Daoy (cell line): Measurements from ENCODE around the gene ZNF202. TPM values are rescaled to one million over a fixed set of nuclear protein-coding genes. Genes with fewer than 3 reads are reported as not detected.

Experiments
- DNase-seq: peaks from one replicate; pipeline ENCODE4 v3.0.0-alpha.2; 2015; ENCODE audit warnings: low read depth
- total RNA-seq: library from RNA; depleted of rRNA; stranded (reverse); fragments of >200 nt; shearing (Covaris generic); gene quantifications from 2 replicates; pipeline ENCODE4 v1.2.3, GENCODE V29; 2014; rRNA removed

ZNF202 gene
- total RNA-seq, 1 experiment from 2014 or later = 4.4 TPM

DNA sequence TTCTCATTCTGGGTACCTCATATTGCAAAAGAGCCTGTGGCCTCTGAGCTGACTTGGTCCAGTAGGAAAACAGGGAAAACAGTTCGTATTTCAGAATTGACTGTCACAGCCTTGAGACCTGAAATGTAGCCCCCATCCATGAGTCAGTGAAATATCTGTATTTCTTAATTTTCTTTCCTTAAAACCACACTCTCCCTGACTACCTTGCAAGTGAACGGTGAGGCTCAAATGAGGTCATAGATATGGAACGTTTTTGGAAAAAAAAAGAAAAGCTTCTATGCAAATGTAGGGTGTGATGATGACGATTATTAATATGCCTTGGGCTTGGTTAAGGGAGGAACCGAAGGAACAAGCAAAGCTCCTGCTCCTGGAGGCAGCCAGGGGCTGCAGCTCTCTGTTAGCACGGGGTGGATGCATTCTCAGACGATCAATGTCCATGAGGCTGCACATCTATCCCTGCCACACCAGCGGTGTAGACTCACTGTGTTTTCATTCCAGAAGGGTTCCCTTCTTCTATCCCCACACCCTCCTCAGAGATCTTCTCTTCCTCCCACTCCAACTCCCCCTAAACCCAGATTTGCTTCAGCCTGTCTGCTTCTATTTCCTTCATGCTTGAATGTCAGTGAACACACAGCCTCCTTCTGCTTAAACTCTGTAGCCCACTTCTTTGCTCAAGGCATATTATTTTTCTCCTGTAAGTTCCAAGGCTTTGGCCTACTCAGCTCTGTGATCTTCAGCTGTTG is 57.9 kb downstream of the ZNF202 start:
- DNase-seq = no peak

DNA sequence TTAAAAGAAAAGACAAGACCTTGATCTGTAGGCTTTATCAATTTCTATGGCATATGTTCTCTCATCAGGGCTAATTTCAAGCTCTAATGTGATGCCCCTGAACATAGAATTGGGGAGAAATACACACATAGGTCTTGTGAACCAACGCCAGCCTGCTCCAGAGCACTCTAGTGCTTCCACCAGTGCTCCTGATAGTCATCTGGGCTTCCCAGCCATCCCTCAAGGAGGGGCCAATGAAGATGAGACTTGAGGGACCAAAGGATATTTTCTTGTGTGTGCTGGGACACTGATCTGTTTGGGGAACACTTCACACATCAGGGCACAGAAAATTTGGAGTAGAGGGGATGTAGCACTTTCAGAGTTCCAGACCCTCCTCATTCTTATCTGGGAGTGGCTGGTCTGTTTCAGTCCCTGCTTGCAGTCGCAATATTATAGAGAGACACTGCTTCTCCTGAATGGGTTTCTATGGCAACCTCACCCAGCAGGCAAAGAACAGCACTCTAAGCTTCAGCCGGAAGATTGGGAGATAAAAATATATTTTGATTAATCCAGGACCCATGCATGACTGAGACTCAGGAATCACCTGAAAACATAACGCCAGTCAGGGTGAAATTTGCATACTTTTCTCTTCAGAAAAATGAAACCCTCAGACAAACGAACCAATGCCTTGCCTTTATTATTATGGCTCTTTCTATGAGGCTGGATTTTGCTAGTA is 58.6 kb downstream of the ZNF202 start:
- no peak for DNase-seq

- DNase-seq = no peak
These were observed 60.4 kb downstream of the ZNF202 start for GRCh38 chr11:123681030-123681429.

GRCh38 chr11:123678246-123678645 is 63.2 kb downstream of the ZNF202 start:
- no peak for DNase-seq

DNA sequence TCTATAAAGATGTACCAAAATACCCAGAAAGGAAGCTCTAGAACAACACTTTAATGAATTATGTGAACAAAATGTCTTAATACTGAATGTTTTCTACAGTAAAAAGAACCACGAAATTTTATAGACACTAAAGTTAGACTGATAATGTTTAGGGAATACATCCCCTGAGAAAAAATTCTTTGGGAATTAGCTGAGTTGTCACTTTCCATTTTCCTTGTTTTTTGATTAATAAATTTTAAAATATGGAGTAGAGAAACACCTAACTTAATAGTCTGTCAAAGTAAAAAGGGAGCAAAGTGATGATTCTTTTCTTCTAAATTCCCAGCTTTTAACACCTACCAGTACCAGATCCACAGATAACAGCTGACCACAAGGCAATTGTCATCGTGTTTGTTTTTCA is 64.0 kb downstream of the ZNF202 start:
- no peak for DNase-seq

DNA sequence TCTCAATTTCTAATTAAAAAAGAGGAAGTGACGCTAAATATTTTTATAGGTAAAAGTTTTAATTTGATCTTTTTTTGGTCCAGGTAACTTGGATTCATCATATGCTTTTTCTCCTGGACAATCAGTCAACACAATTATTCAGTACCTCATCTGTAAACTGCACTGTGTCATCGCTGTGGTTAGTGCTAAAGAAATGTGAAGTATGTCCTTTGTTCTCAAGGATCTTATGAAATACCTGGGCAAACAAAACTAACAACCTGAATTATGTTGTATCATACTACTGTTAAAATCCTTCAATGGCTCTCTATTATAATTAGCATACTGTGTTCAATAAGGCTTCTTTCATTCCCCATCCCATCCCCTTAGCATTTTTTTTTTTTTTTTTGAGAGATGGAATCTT is 67.2 kb downstream of the ZNF202 start:
- no peak for DNase-seq

Other genes starting within 250 kb of the ZNF202 start
- 0.24 and 0.34 TPM in 2 replicates for gene SCN3B, start 87.0 kb downstream of the ZNF202 start, total RNA-seq
- gene OR6X1, start 12.9 kb upstream of the ZNF202 start, total RNA-seq = not detected in 2 replicates
- not detected in 2 replicates for gene OR6M1, start 64.7 kb upstream of the ZNF202 start, total RNA-seq
- not detected in 2 replicates for gene TMEM225, start 144.0 kb upstream of the ZNF202 start, total RNA-seq
- gene OR8D4, start 160.5 kb upstream of the ZNF202 start, total RNA-seq = not detected in 2 replicates
- not detected in 2 replicates for gene OR4D5, start 198.0 kb upstream of the ZNF202 start, total RNA-seq
- gene OR6T1, start 202.2 kb upstream of the ZNF202 start, total RNA-seq = not detected in 2 replicates
- gene OR10S1, start 236.1 kb upstream of the ZNF202 start, total RNA-seq = not detected in 2 replicates